HG03354 (cell line): ENCODE results near the gene POU2AF2.

Experiments
- ATAC-seq: cut with Tn5 transposase; IDR thresholded peaks from one replicate; pipeline ENCODE4 v1.9.1; 2021; ENCODE audit warnings: mild to moderate bottlenecking; ENCODE audit not compliant: unreplicated experiment, poor library complexity, severe bottlenecking

The POU2AF2 gene

GRCh38 chr11:111326824-111327223 lies 81.3 kb downstream of the POU2AF2 start:
- no peak for ATAC-seq

GRCh38 chr11:111327908-111328624 lies 82.5 kb downstream of the POU2AF2 start:
- no peak for ATAC-seq

- no peak for ATAC-seq
Measured at GRCh38 chr11:111329306-111330204, 84.0 kb downstream of the POU2AF2 start.

- no peak for ATAC-seq
Measured at GRCh38 chr11:111330234-111330893, 84.8 kb downstream of the POU2AF2 start.

- ATAC-seq: no peak
Measured at GRCh38 chr11:111331711-111332479, 86.4 kb downstream of the POU2AF2 start.

GRCh38 chr11:111334532-111335502 lies 89.3 kb downstream of the POU2AF2 start:
- ATAC-seq: no peak

- ATAC-seq: no peak
Measured at GRCh38 chr11:111335549-111335948, 90.0 kb downstream of the POU2AF2 start.
